ENCODE results near the gene OLA1.

Gene OLA1

DNA sequence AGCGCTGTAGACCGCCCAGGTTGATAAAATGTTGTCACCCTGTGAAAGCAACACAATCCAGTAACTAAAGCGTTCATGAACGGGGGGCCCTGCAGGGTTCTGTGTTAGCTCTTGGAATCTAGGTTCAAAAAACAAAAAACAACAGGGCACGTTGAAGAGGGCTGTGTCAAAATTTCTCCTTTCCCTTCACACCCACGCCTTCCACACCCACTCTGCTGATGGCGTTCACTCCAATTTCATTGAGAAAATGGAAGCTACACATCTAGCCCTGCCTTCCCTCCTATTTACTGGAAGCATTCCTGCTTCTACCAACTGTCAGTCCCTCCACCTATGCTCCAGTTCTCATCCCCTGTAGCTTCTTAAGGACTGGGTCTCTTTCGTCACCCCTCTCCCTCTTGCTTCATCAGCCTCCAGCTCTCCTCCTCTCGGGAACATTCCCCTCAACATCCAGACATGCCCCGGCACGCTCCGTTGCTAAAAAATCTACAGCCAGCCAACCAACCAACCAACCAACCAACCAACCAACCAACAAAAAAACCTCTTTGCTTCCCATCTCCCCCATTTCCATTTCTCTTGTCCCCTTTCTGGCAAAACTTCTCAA lies 184.7 kb downstream of the OLA1 start:
- DNase-seq (ENCODE audit: low spot score) = no peak

DNA sequence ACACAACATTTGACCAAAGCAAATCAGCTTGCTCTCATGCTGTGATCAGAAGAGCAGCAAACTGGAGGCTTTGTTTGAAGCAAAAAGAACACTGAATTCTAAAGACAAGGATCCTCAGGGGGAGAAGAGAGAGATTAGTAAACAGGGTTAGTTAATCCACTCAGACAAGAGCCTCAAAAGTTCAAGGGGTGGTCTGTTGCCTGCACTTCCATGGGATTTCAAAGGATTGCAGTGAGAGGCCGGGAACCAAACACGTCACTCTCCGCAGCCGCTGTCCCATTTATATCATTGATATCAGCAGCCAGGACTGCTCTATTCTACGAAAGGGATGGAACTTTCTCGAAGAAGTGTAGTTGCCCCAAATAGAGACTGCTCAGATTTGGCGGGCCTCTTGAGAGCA lies 185.4 kb downstream of the OLA1 start:
- no peak for DNase-seq (ENCODE audit: low spot score)

DNA sequence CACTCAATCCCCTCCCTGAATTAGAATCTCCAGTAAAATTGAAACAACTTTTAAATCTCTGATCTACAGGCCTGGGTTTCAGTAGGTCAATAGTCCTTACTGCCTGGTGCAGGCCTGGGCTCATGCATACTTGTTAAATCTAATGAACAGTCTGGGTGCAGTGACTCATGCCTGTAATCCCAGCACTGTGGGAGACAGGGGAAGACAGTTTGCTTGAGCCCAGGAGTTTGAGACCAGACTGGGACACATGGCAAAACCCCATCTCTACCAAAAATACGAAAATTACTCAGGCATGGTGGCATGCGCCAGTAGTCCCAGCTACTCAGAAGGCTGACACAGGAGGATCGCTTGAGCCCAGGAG lies 188.5 kb downstream of the OLA1 start:
- no peak for DNase-seq (ENCODE audit: low spot score)

DNA sequence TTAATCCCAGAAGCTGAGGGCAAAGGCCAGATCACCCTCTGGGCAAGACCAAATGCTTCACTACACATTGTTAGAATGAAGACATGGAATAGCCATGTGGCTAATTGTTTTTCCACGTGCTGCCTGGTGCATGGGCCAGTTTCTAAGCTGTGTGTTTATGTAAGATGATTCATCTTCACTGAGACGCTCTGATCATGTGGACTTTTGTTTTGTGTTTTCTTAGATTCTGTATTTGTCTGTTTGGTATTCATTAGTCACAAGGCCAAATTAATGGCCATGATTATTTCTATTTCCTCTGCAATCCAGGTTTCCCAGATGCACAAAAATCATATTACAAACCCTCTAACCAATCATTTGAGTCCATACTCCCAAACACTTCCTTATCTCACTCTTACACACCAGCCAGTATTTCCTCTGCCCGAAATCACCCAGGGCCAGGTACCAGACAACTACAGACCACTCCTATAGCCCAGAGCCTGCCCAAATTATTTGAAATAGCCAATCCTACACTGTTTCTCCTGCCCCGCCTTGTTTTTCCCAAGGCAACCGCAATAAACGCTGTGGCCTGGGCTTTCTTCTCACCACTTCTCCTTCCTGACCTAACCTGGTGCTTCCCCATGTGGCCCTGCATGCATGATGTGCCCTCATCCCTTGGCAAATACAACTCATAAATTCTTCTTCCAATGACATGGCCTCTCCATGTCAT lies 189.0 kb downstream of the OLA1 start:
- DNase-seq (ENCODE audit: low spot score) = no peak

DNA sequence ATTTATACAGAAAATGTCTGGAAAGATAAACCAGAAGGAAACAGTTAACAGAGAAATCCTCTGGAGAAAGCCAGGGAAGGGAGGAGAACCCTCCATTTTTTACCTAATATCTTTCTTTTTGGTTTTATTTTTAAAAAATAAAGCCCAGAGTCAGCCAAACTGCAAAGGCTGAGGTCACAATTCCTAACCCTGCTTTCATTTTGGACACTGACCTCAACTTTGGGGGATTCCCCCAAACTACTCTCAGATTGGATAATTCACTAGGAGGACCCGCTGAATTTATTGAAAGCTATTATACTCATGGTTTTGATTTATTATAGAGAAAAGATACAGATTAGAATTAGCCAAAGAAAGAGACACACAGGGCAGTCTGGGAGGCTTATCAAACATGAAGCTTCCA lies 189.9 kb downstream of the OLA1 start:
- DNase-seq (ENCODE audit: low spot score) = no peak

DNA sequence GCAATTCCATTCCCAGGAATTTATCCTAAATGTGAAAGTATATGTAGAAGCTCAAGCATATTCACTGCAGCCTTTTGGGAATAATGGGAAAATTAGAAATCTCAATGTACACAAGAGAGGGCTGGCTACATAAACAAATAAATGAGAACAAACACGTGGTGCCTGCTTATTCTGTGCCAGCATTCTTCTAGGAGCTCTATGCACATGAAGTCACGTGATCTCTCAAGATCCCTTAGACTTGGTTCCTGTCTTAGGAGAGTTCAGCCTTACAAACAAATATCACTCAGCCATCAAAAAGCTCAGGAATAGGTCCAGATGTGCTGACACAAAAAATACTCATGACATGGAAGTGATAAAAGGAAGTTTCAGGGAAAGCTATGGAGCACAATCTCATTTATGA lies 190.3 kb downstream of the OLA1 start:
- DNase-seq (ENCODE audit: low spot score) = no peak

DNA sequence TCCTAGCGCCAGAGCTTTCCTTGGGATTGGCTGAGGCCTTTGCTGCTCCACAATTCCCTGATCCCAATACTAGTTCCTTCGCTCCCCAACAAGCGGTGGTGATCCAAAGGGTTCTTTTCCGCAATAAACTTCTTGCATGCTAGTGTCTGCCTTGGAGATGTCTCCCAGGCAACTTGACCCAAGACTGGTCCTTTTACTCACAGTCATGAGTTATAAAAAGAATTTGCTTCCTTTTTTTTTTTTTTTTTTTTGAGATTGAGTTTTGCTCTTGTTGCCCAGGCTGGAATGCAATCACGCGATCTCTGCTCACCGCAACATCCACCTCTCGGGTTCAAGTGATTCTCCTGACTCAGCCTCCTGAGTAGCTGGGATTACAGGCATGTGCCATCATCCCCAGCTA lies 193.4 kb downstream of the OLA1 start:
- no peak for DNase-seq (ENCODE audit: low spot score)

DNA sequence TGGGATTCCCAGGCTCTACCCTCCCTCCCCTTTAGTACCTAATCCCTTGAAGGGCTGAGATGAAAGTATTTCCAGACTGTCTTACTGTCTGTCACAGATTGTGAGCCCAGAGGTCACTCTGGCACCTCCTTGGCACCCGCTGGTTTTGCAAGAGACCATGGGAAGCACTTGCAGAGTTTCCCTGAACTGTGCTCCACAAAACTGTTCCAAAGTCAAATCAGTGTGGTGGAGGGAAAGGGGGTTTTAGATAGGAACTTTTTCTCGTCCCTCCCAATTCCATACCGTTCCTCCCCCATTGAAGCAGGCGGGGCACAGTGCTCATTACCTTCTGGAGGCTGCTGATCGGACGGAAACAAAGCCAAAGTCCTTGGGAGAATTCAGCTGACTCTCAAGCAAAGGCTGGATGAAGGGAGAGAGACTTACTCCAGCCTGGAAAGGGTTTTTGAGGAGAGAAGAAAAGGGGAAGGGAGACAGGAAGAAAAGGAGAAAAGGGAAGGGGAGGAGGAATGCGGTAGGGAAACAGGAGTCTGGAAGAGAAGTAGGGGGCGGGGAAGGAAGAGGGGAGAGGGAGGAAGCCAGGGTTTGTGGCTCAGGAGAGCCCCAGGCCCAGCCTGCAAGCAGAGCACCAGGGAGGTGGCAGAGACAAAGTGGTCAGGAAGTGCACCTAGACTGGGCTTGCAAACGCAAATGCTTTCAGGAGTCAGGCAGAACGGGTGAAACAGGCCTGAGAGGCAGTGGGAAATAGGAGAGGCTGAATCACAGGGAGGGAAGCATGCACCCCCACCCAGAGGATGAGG lies 194.8 kb downstream of the OLA1 start:
- DNase-seq (ENCODE audit: low spot score) = peak; percentile 46

DNA sequence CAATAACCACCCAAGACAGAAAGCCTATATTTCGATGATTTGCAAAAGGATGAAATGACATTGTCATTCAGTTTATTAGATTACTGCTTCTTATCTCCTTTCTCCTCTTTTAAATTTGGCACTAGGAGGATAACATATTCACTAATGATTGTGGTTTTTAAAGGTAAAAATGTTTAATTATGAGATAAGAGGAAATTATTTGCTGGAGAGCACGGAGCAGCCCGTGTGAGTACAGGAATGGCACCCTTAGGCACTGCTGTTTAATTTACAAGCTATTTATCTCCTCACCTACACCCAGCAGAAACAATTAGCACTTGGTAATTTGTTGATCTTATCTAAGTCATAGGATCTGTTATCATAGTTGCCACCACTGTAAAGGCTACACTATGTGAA lies 195.8 kb downstream of the OLA1 start:
- no peak for DNase-seq (ENCODE audit: low spot score)

DNA sequence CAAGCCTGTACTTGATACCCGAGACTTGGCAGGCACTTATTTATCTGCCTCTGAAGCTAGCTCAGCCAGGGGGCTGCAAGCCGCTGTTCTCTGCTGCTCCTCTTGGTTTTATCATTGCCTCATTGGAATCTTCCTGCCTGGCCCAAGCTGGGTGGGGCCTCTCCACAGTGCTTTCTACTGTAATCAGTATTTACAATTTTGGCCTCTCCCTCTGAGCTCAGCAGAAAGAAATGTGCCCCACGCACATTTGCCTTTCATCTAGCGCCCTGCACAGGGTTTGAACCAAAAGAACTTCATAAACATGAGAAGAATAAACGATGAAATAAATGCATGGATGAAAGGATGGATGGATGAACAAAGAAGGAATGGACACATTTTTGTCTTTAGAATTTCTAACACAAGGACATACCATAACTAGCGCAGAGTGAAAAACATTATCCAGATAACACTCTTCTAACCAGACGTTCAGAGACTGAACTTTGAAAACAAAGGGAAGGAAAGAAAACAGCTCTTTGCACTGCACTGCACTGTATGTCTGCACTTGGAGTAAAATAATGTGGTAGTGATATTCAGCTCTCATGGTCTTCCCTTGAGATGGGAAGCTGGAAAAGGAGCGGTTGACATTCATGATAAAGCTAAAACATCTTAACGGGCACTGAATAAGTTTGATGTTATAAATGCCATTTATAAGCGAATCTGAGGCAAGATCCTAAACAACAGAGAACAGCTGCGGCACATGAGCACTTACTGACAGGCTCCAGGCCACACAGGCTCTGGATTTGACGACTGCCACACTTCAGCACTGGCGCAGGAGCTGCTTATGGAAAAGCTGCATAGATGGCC lies 196.4 kb downstream of the OLA1 start:
- peak; percentile 97 for DNase-seq (ENCODE audit: low spot score)

DNA sequence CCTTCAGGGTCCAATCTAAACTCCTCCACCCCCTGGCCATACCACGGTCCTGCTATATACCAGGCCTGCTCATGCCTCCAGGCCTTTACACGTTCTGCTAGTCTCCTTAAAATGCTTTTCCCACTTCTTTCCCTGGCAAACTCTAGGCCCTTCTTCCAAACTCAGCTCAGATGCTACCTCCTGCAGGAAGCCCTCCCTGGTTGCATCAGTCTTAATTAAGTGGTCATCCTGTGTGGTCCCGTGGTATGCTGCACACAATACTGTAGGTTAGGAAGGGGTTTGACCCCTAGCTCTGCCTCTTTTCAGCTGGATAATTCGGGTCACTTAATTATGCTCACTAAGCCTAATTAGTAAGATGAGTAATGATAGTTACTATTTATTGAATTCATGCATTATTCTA lies 197.3 kb downstream of the OLA1 start:
- DNase-seq (ENCODE audit: low spot score) = peak; percentile 16

DNA sequence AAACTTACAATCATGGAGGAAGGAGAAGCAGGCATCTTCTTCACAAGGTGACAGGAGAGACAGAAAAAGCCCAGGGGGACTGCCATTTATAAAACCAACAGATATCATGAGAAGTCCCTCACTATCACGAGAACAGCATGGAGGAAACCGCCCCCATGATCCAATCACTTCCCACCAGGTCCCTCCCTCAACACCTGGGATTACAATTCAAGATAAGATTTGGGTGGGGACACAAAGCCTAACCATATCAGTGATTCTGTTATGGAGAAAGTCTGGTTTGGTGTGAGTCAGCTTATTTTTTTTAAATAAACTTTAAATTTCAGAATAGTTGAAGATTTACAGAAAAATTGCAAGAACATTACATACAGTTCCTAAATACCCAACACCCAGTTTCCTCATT lies 198.4 kb downstream of the OLA1 start:
- DNase-seq (ENCODE audit: low spot score) = no peak

DNA sequence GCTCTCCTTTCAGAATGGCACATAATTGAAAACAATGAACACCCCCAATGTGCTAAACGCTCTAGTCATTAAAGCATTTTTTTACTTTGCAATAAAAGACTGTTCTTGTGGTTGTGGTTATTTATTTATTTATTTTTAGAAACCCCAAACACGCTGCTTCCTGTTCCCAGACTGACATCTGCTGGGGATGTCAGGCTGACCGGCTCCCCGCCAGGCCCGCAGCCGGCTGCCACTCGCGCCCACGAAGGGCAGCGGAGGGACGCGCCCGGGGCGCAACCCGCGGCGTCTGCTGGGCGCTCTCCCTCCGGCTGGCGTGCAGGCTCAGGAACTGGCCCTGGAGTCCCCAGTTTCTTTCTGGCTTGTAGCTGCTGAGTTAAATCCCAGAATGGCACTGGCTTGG lies 200.1 kb downstream of the OLA1 start:
- DNase-seq (ENCODE audit: low spot score) = peak; percentile 38

DNA sequence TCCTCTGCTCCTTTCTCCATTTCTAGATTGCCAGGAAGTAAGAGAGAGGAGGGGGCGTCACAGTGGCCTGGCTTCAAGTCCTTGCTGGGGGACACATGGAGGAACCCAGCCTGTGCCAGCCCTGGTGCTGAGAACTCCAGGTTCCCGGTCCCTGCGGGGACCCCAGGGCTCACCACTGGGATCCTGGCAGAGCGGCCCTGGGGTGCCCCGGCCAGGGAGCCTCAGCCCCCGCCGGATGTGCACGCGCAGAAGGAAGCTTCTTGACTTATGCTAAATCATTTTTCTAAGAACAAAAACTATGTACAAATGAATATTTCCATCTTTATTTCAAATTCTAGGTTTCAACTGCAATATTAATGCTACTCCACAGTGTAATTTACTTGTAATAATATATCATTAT lies 200.6 kb downstream of the OLA1 start:
- no peak for DNase-seq (ENCODE audit: low spot score)

DNA sequence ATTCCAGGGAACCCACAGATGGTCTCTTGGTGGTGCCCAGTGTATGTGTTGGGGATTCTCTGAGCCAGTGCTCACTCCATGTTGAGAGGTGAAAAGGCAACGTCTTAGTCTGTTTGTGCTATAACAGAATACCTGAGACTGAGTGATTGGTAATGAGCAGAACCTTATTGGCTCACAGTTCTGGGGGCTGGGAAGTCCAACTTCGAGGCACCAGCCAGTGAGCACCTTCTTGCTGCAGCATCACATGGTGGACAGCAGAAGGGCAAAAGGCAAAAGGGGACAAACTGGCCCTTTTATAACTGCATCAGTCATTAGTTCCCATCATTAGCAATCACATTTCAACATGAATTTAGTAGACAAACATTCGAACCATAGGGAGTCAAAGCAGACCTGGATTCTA lies 202.2 kb downstream of the OLA1 start:
- DNase-seq (ENCODE audit: low spot score) = no peak

DNA sequence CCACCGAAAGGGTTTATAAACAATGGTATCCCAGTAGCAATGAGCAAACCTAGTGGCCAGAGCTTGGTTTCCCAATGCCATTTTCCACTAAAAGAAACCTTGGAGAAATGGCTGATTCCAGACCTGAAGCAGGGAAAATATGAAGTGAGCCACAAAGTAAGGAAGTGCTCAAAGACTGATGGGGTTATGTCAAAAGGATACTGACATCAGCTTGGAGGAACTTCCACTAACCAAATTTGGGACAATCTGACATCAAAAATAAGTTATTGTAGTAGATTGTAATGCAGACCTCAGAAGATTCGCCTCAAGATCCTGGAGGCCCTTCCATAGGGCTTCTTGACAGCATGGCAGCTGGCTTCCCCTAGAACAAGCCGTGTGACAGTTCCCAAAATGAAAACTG lies 203.8 kb downstream of the OLA1 start:
- no peak for DNase-seq (ENCODE audit: low spot score)

DNA sequence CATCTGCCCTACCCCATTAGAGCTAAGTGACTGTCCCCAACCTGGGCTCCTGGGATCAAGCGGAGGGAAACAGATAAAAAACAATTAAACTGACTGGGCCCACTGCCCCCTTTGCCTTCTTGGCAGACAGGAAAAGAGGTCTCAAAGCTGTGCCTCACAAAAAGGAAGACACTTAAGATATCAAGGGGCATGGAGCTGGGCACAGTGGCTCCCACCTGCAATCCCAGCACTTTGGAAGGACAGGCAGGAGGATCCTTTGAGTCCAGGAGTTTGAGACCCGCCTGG lies 208.0 kb downstream of the OLA1 start:
- no peak for DNase-seq (ENCODE audit: low spot score)

DNA sequence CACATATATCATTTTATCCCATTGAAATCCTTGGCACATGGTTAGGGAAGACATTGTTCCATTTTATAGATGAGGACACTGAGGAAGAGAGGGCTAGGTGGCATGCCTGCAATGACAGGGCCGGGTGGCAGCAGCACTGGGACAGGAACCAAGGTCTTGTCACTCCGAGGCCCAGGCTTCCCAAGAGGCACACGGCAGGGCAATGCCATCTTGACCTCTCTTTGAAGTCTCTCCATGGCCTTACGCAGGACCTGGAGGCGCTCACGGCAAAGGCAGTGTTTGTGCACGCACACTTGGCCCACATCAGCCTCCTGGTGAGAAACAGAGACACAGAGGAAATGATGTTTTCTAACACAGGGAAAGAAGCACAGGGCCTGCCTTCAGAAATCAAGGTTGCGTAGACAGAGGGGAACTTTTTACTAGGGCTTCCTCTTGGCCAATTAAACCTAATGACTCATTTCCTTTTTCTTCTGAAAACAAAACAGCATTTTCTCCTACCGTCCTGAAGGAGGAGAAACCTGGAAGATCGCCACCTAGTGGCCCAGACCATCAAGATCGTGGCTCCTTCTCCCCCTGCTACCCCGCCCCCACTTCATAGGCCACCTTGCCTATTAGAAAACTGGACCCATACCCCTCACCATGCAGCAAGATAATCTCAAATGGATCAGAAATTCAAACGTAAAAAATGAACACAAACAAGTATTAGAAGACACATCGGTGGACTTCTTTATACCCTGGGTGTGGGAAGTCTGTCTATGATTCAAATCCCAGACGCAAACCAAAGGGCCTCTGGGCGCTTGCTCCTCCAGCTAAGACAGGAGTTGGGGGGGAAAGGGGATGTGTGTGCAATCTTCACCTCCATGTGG lies 208.5 kb downstream of the OLA1 start:
- DNase-seq (ENCODE audit: low spot score) = peak; percentile 85

DNA sequence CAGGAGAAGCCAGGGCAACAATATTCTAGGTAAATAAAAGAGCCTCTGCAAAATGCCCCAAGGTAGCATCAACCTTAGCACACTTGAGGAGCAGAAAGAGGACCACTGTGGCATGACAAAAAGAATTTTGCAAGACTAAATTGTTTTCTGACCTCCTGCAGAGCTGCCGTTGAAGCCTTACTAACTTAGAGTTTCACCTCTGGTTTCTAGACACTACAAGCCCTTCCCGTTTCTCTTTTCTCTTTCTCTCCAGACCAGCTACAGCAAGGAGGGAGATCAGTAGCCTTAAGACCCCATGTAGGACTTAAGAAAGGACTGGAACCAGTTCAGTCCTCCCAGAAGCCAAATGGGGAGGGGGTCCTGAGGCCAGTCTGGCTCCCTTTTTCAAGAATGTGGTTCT lies 209.9 kb downstream of the OLA1 start:
- DNase-seq (ENCODE audit: low spot score) = no peak

DNA sequence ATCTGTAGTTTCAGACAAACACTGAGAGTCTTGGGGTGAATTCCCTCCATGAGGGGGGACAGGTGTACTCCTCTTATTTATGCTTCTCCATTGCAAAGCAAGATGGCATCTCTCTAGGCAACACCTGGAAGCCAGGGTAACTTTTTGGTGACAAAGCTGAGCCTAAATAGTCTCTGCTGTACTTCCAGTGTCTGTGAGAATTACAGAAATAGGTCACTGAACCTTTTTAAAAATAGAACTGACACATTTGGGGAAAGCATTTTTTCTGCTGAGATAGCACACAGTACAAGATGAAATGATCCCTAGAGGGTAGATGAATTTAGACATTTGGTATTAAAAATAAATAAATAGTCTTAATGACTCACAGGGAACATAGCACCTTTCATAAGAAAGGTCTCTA lies 211.5 kb downstream of the OLA1 start:
- DNase-seq (ENCODE audit: low spot score) = no peak

DNA sequence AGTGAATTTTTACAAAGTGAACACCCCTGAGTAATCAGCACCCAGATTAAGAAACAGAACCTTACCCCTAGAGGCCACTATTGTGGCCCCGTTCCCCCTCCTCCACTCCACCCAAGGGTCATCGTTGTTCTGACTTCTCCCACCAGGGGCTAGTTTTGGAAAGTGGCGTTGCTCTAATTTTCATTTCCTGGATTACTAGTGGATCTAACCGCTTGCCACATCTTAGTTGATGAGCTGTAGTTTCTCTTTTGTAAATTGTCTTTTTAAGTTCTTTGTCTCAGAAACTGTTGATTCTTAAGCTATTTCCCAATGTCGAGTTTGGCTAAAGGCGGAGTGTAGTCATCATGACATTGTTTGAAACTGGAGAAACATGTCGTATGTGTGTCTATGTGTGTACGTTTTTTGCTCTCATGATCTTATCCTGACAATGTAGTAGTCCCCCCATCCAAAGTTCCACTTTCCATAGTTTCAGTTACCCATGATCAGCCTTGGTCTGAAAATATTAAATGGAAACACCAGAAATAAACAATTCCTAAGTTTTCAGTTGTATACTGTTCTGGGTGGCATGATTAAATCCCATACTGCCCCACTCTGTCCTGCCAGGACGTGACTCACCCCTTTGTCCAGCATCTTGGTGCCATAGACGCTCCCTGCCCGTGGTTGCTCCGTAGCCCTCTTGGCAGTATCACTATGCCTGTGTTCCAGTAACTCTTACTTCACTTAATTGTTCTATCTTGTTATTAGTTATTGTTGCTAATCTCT lies 212.2 kb downstream of the OLA1 start:
- no peak for DNase-seq (ENCODE audit: low spot score)
